C4-2B (cell line): ENCODE data around the gene DHRS12.

Experiments
- ZFX ChIP-seq: fragments of 450-650 bp; IDR thresholded peaks from 2 replicates; pipeline ENCODE4 v1.6.1; 2017
- TF ChIP-seq, protein P1 (sequence below): fragments of 450-650 bp; conservative IDR thresholded peaks from 2 replicates; pipeline ENCODE4 v1.5.1; 2017; ENCODE audit warnings: mild to moderate bottlenecking

DNA sequence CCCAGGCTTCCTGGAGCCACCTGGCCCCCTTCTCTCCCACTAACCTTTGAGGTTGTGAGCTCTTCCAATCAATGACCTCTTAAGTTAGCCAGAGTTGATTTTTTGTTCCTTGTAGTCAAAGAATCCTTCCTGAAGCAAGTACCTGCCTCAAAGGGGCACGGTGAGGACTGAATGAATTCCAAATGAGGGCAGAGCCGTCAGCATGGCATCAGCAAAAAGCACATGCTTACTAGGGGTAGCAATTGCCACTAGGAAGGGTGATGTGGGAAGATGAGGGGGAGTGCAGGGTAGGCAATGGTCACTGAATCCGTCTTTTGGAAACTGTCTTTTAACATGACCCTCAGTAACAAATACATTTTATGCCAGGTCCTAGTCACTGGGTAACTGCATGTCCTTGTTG, 15.6 kb upstream of the DHRS12 start:
- TF ChIP-seq, protein P1, sequence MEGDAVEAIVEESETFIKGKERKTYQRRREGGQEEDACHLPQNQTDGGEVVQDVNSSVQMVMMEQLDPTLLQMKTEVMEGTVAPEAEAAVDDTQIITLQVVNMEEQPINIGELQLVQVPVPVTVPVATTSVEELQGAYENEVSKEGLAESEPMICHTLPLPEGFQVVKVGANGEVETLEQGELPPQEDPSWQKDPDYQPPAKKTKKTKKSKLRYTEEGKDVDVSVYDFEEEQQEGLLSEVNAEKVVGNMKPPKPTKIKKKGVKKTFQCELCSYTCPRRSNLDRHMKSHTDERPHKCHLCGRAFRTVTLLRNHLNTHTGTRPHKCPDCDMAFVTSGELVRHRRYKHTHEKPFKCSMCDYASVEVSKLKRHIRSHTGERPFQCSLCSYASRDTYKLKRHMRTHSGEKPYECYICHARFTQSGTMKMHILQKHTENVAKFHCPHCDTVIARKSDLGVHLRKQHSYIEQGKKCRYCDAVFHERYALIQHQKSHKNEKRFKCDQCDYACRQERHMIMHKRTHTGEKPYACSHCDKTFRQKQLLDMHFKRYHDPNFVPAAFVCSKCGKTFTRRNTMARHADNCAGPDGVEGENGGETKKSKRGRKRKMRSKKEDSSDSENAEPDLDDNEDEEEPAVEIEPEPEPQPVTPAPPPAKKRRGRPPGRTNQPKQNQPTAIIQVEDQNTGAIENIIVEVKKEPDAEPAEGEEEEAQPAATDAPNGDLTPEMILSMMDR: no peak
- no peak for TF ChIP-seq ZFX
